Neural progenitor cell (in vitro differentiated cells): ENCODE measurements around the gene GSG1. TPM values are rescaled to one million over a fixed set of nuclear protein-coding genes. Genes with fewer than 3 reads are reported as not detected.

Source experiments
- DNase-seq: peaks from one replicate; pipeline ENCODE4 v3.0.0-alpha.2; 2016; ENCODE audit warnings: low spot score
- H2AFZ ChIP-seq: fragments of 200-600 bp; sonication (generic); replicated peaks from 2 replicates; pipeline ENCODE4 v1.6.1; 2016; ENCODE audit warnings: antibody characterized with exemption
- H3F3A ChIP-seq: fragments of 200-600 bp; sonication (generic); 2 replicates; pipeline ENCODE4 v1.6.1; 2016; ENCODE audit warnings: antibody characterized with exemption, low read depth
- H3K27ac ChIP-seq: fragments of 200-600 bp; sonication (generic); 2 replicates; pipeline ENCODE4 v1.5.1; 2016; ENCODE audit warnings: mild to moderate bottlenecking
- H3K27me3 ChIP-seq: fragments of 200-600 bp; sonication (generic); 2 replicates; pipeline ENCODE4 v1.6.1; 2016; ENCODE audit warnings: mild to moderate bottlenecking, moderate library complexity
- H3K36me3 ChIP-seq: fragments of 200-600 bp; sonication (generic); 2 replicates; pipeline ENCODE4 v1.5.1; 2016
- H3K4me1 ChIP-seq: fragments of 200-600 bp; sonication (generic); 2 replicates; pipeline ENCODE4 v1.6.1; 2016; ENCODE audit warnings: mixed run types
- H3K4me2 ChIP-seq: fragments of 200-600 bp; sonication (generic); 2 replicates; pipeline ENCODE4 v1.6.1; 2016
- H3K4me3 ChIP-seq: fragments of 200-600 bp; sonication (generic); 2 replicates; pipeline ENCODE4 v1.5.1; 2016
- H3K79me2 ChIP-seq: fragments of 200-600 bp; sonication (generic); 2 replicates; pipeline ENCODE4 v1.6.1; 2016; ENCODE audit warnings: low read depth
- H3K9ac ChIP-seq: fragments of 200-600 bp; sonication (generic); 2 replicates; pipeline ENCODE4 v1.6.1; 2016
- H3K9me3 ChIP-seq: fragments of 200-600 bp; sonication (generic); 2 replicates; pipeline ENCODE4 v1.5.1; 2016; ENCODE audit warnings: low read depth
- H4K20me1 ChIP-seq: fragments of 200-600 bp; sonication (generic); 2 replicates; pipeline ENCODE4 v1.6.1; 2016; ENCODE audit warnings: low read depth
- H3K27ac Mint-ChIP-seq: 3 replicates; pipeline ENCODE4 v1.8.0; 2021; ENCODE audit warnings: mixed read lengths
- H3K27me3 Mint-ChIP-seq: 2 replicates; pipeline ENCODE4 v1.8.0; 2022; ENCODE audit warnings: low read depth, mild to moderate bottlenecking, inconsistent platforms, moderate library complexity, mixed read lengths; ENCODE audit not compliant: insufficient read depth
- H3K36me3 Mint-ChIP-seq: 3 replicates; pipeline ENCODE4 v1.8.0; 2021; ENCODE audit warnings: mixed read lengths
- H3K4me1 Mint-ChIP-seq: 3 replicates; pipeline ENCODE4 v1.8.0; 2021; ENCODE audit warnings: mixed read lengths
- H3K4me3 Mint-ChIP-seq: 3 replicates; pipeline ENCODE4 v1.8.0; 2021; ENCODE audit warnings: mild to moderate bottlenecking, moderate library complexity, mixed read lengths
- H3K9me3 Mint-ChIP-seq: 3 replicates; pipeline ENCODE4 v1.8.0; 2020; ENCODE audit warnings: mixed read lengths
- CTCF ChIP-seq: fragments of 200-600 bp; sonication (generic); IDR thresholded peaks from 2 replicates; pipeline ENCODE4 v1.5.1; 2017; ENCODE audit warnings: antibody characterized with exemption, mild to moderate bottlenecking
- EZH2 ChIP-seq: fragments of 200-600 bp; sonication (generic); IDR thresholded peaks from 2 replicates; pipeline ENCODE4 v1.6.1; 2017; ENCODE audit warnings: antibody characterized with exemption, mild to moderate bottlenecking, moderate library complexity
- EZH2phosphoT487 ChIP-seq: fragments of 200-600 bp; sonication (generic); IDR thresholded peaks from 2 replicates; pipeline ENCODE4 v1.6.1; 2017; ENCODE audit warnings: antibody characterized with exemption
- total RNA-seq: library from RNA; depleted of rRNA; stranded (reverse); fragments of >200 nt; gene quantifications from 2 replicates; pipeline ENCODE4 v1.2.3, GENCODE V29; 2015; ENCODE audit warnings: low replicate concordance

Gene GSG1
- total RNA-seq, 1 donor from 2014 or later, result not detected

- no peaks in the 10 kb centered on the region for H3K36me3 ChIP-seq
- H3K4me2 ChIP-seq, result no peak overlapping the region
Observed at GRCh38 chr12:13127444-13127843, 24.0 kb upstream of the GSG1 start.

GRCh38 chr12:13126494-13126893 is 23.0 kb upstream of the GSG1 start:
- H3K9ac ChIP-seq, result no peak overlapping the region
- no peaks in the 10 kb centered on the region for H3K9me3 ChIP-seq

More at GRCh38 chr12:13127444-13127843, 24.0 kb upstream of the GSG1 start:
- H4K20me1 ChIP-seq, result no peaks in the 10 kb centered on the region
- H2AFZ ChIP-seq, result no peak overlapping the region
- no peaks in the 10 kb centered on the region for H3K79me2 ChIP-seq
- DNase-seq, result no peak
- Mint-ChIP-seq H3K36me3 (peaks cover 4% of the 10 kb centered on the region), H3K27ac (no peak overlapping the region), H3K4me3 (no peak overlapping the region), H3K4me1 (peaks cover 50% of the 10 kb centered on the region), H3K27me3 (peaks cover 2% of the 10 kb centered on the region), H3K9me3 (peaks cover 6% of the 10 kb centered on the region)
- peaks cover 25% of the 10 kb centered on the region for H3K4me1 ChIP-seq
- no peak overlapping the region for H3K4me3 ChIP-seq
- H3K27ac ChIP-seq, result no peak overlapping the region
- TF ChIP-seq EZH2, result no peak
- no peak for TF ChIP-seq CTCF
- no peak for TF ChIP-seq EZH2phosphoT487
- H3K9me3 ChIP-seq, result no peaks in the 10 kb centered on the region
- no peak overlapping the region for H3K9ac ChIP-seq
- peaks cover 12% of the 10 kb centered on the region for H3F3A ChIP-seq
- H3K27me3 ChIP-seq, result no peaks in the 10 kb centered on the region

GRCh38 chr12:13125996-13126395 is 22.5 kb upstream of the GSG1 start:
- Histone ChIP-seq H3K9ac (no peak overlapping the region), H3F3A (peaks cover 12% of the 10 kb centered on the region), H3K4me2 (no peak overlapping the region), H2AFZ (no peak overlapping the region), H3K4me1 (peaks cover 25% of the 10 kb centered on the region), H3K4me3 (no peak overlapping the region), H3K27ac (no peak overlapping the region), H3K9me3 (no peaks in the 10 kb centered on the region), H3K79me2 (no peaks in the 10 kb centered on the region), H3K27me3 (no peaks in the 10 kb centered on the region), H4K20me1 (no peaks in the 10 kb centered on the region), H3K36me3 (no peaks in the 10 kb centered on the region)
- Mint-ChIP-seq H3K9me3 (peaks cover 14% of the 10 kb centered on the region), H3K4me1 (peaks cover 40% of the 10 kb centered on the region), H3K27ac (peak overlapping the region; percentile 43), H3K36me3 (peaks cover 5% of the 10 kb centered on the region), H3K27me3 (peaks cover 2% of the 10 kb centered on the region), H3K4me3 (no peak overlapping the region)
- TF ChIP-seq EZH2phosphoT487 (no peak), EZH2 (no peak), CTCF (no peak)
- DNase-seq, result no peak

More at GRCh38 chr12:13126494-13126893, 23.0 kb upstream of the GSG1 start:
- peaks cover 25% of the 10 kb centered on the region for H3K4me1 ChIP-seq
- Mint-ChIP-seq H3K4me1 (peaks cover 45% of the 10 kb centered on the region), H3K27me3 (peaks cover 2% of the 10 kb centered on the region), H3K4me3 (no peak overlapping the region), H3K9me3 (peaks cover 14% of the 10 kb centered on the region), H3K27ac (peak overlapping the region; percentile 43), H3K36me3 (peaks cover 5% of the 10 kb centered on the region)
- H4K20me1 ChIP-seq, result no peaks in the 10 kb centered on the region
- H3K4me2 ChIP-seq, result no peak overlapping the region
- TF ChIP-seq CTCF, result no peak
- TF ChIP-seq EZH2phosphoT487, result no peak
- no peak for TF ChIP-seq EZH2
- H3K36me3 ChIP-seq, result no peaks in the 10 kb centered on the region
- H3K4me3 ChIP-seq, result no peak overlapping the region
- no peaks in the 10 kb centered on the region for H3K79me2 ChIP-seq
- no peaks in the 10 kb centered on the region for H3K27me3 ChIP-seq
- DNase-seq, result no peak
- peaks cover 12% of the 10 kb centered on the region for H3F3A ChIP-seq
- H3K27ac ChIP-seq, result no peak overlapping the region
- H2AFZ ChIP-seq, result no peak overlapping the region
